Left lung (tissue), 10 donors: Measurements from ENCODE around the gene GRK1. TPM values are rescaled to one million over a fixed set of nuclear protein-coding genes. Genes with fewer than 3 reads are reported as not detected.

Experiments used
- ATAC-seq: fragments of 200-7000 bp; cut with Tn5 transposase; one replicate; pipeline ENCODE4 v1.9.1; 2020; ENCODE audit warnings: moderate library complexity
- DNase-seq, 4 donors: peaks; one replicate each; pipeline ENCODE4 v3.0.0-alpha.2; 2013 to 2020
- H3K27ac ChIP-seq, 2 donors: fragments of 200-600 bp; sonication (generic) in 1 of 2; one replicate each; pipeline versions ENCODE4 v1.5.0 to v1.8.0; 2020 to 2021
- H3K27me3 ChIP-seq, 2 donors: fragments of 200-600 bp; sonication (generic) in 1 of 2; one replicate each; pipeline versions ENCODE4 v1.5.0 to v1.8.0; 2020 to 2021
- H3K36me3 ChIP-seq, 2 donors: fragments of 200-600 bp; sonication (generic) in 1 of 2; one replicate each; pipeline versions ENCODE4 v1.5.0 to v1.8.0; 2020 to 2021
- H3K4me1 ChIP-seq, 2 donors: fragments of 200-600 bp; one replicate each; pipeline ENCODE4 v1.8.0; 2021
- H3K4me3 ChIP-seq, 2 donors: fragments of 200-600 bp; sonication (generic) in 1 of 2; one replicate each; pipeline versions ENCODE4 v1.5.0 to v1.8.0; 2020 to 2021; ENCODE audit warnings: mild to moderate bottlenecking in 1 of 2
- H3K9me3 ChIP-seq, 2 donors: fragments of 200-600 bp; sonication (generic) in 1 of 2; one replicate each; pipeline versions ENCODE4 v1.5.0 to v1.8.0; 2020 to 2021
- intact Hi-C, 2 donors: fragments of 100-400 bp; cut with DNase I; formaldehyde crosslinking; loops; one replicate each; pipeline versions ENCODE4 v1.11.2 to v1.14.2; 2022
- polyA plus RNA-seq, 6 donors: library from polyadenylated mRNA; unstranded; fragments of 120-200 nt; gene quantifications; one replicate each; pipeline ENCODE4 v1.2.1, GENCODE V29; 2013; ENCODE audit not compliant: insufficient read length in 6 of 6
- total RNA-seq, 2 donors: library from RNA; stranded (reverse); fragmentation: NEBNext Ultra II Directional; extraction: Animal tissue kit (Norgen Biotek cat#: 25700); gene quantifications; one replicate each; pipeline ENCODE4 v1.2.1, GENCODE V29; 2021
- TF ChIP-seq, protein P1 (sequence below), 2 donors: fragments of 200-600 bp; sonication (generic) in 1 of 2; IDR thresholded peaks; one replicate each; pipeline versions ENCODE4 v1.5.0 to v1.8.0; 2021; ENCODE audit warnings: antibody characterized with exemption in 2 of 2
- donor health status: DM: no; HTN: yes; CAD: no.
- donor health status: DM: no; HTN: no; CAD: no.

The GRK1 gene
- total and polyA plus RNA-seq, 8 donors: 0.21 to 3.1 (median 1.2) TPM; not detected in 1

DNA sequence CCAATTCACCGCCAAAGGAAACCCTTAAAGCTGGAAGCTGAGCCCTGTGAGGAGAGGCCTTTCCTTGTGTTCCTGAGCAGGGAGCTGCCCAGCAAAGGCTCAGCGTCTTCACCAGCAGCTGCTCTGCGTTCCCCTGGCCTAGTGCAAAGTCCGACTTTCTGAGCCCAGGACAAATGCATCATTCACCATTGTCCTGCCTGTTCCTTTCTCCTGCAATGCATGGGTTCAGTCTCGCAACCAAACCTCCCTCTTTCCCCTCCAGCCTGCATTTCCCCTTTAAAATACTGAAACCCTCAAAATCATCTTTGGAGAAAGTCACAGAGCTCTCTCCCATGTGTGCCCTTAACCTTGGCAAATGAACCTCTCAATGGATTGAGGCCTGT, 79.1 kb downstream of the GRK1 start:
- H3K9me3 ChIP-seq: no peaks in the 10 kb centered on the region
- H3K36me3 ChIP-seq: no peaks in the 10 kb centered on the region
- peaks cover 0 to 22% of the 10 kb centered on the region in 2 donors for H3K27me3 ChIP-seq
- DNase-seq (no peak), ATAC-seq (no peak)
- intact Hi-C loops: no loop called here
- no peak overlapping the region for H3K27ac ChIP-seq
- H3K4me1 ChIP-seq: peaks cover 0 to 21% of the 10 kb centered on the region in 2 donors
- TF ChIP-seq, protein P1, sequence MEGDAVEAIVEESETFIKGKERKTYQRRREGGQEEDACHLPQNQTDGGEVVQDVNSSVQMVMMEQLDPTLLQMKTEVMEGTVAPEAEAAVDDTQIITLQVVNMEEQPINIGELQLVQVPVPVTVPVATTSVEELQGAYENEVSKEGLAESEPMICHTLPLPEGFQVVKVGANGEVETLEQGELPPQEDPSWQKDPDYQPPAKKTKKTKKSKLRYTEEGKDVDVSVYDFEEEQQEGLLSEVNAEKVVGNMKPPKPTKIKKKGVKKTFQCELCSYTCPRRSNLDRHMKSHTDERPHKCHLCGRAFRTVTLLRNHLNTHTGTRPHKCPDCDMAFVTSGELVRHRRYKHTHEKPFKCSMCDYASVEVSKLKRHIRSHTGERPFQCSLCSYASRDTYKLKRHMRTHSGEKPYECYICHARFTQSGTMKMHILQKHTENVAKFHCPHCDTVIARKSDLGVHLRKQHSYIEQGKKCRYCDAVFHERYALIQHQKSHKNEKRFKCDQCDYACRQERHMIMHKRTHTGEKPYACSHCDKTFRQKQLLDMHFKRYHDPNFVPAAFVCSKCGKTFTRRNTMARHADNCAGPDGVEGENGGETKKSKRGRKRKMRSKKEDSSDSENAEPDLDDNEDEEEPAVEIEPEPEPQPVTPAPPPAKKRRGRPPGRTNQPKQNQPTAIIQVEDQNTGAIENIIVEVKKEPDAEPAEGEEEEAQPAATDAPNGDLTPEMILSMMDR (IDR thresholded peaks at IDR 0.05): no peak
- no peak overlapping the region for H3K4me3 ChIP-seq

DNA sequence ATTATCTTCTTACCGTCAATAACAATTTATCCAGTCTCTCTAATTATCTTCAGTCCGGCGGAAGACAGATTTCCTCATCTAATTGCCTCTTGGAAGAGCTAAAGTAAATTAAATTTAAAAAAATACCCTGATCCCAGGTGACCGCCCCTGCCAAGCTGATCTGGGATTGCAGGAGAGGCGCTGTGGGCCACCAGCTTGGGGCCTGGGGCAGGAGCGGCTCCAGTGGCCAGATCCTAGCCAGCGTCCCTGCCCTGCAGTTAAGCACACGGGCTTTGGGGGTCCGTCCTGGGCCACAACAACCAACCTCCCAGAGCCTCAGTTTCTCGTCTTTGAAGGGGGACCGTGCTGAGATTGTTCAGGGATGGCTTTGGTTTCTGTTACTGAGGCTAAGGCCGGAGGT, 79.7 kb downstream of the GRK1 start:
- ATAC-seq (no peak), DNase-seq (peak in 1 of 4 donors; percentile 60)
- H3K4me1 ChIP-seq: peaks cover 0 to 16% of the 10 kb centered on the region in 2 donors
- TF ChIP-seq, protein P1 (IDR thresholded peaks at IDR 0.05): no peak
- H3K4me3 ChIP-seq: no peak overlapping the region
- H3K36me3 ChIP-seq: no peaks in the 10 kb centered on the region
- H3K27me3 ChIP-seq: peaks cover 0 to 18% of the 10 kb centered on the region in 2 donors
- intact Hi-C loops: no loop called here
- H3K9me3 ChIP-seq: no peaks in the 10 kb centered on the region
- H3K27ac ChIP-seq: no peak overlapping the region

DNA sequence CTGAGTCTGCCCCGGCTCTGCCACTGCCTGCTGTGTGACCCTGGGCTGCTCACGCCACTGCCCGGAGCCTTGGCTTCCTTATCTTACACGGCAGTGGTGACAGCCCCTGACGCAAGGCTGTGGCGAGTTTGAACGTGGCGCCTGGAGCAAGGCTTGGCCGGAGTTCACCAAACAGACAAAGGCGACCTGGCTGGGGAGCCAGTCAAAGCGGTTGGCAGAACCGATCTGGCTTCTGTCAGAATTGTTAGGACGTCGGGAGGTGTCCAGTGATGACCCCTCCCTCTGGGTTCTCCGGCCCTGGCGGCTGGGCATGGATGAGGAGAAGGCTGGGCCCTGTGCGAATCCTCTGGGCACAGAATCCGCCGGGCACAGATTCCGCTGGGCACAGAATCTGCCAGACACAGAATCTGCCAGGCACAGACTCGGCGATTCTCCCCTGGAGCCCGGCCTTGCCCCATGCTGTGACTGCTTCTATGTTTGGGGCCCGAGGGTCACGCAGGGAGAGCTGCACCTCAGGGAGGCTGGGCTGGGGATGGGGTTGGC, 80.3 kb downstream of the GRK1 start:
- Histone ChIP-seq H3K27ac (no peak overlapping the region), H3K4me3 (no peak overlapping the region), H3K36me3 (no peaks in the 10 kb centered on the region), H3K4me1 (peaks cover 0 to 9% of the 10 kb centered on the region in 2 donors), H3K9me3 (no peaks in the 10 kb centered on the region), H3K27me3 (peaks cover 0 to 12% of the 10 kb centered on the region in 2 donors)
- TF ChIP-seq, protein P1 (IDR thresholded peaks at IDR 0.05): no peak
- no peak for ATAC-seq
- DNase-seq: peak in 1 of 4 donors; percentile 75
- intact Hi-C loops: no loop called here

DNA sequence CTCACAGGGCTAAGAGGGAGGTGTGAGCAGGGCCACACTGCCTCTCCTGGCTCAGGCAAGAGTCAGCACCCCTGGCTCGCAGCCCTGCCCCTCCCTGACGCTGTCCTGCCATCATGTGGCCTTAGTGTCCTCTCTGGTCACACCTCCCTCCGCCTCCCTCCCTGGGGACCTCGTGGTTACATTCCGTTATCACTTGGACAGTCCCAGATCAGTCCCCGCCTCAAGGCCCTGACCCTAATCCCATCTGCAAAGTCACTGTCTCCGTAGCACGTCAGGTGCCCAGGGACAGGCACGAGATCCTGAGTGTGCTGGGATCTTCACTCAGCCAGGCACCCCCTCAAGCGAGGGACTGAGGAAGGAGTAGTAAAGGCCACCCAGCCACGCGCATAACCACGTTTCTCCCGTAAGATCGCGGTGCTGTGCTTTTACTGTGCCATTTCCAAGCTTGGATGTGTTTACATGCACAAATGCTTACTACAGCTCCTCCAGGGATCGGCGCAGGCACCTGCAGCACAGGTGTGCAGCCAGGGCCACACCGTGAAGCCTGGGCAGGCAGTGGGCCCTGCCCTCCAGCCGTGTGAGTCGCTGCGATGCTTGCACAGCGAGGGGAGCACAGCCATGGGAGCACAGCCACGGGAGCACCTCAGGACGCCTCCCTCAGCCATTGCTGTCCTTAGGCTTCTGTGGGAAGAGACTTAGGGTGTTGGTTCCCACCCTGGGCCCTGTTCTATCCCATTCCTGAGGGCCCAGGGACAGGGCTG, 81.3 kb downstream of the GRK1 start:
- ATAC-seq (no peak), DNase-seq (peak in 1 of 4 donors; percentile 53)
- Histone ChIP-seq H3K4me1 (no peaks in the 10 kb centered on the region), H3K4me3 (no peak overlapping the region), H3K27ac (no peak overlapping the region), H3K36me3 (no peaks in the 10 kb centered on the region), H3K27me3 (peaks cover 0 to 3% of the 10 kb centered on the region in 2 donors), H3K9me3 (no peaks in the 10 kb centered on the region)
- intact Hi-C loops: no loop called here
- TF ChIP-seq, protein P1 (IDR thresholded peaks at IDR 0.05): no peak

DNA sequence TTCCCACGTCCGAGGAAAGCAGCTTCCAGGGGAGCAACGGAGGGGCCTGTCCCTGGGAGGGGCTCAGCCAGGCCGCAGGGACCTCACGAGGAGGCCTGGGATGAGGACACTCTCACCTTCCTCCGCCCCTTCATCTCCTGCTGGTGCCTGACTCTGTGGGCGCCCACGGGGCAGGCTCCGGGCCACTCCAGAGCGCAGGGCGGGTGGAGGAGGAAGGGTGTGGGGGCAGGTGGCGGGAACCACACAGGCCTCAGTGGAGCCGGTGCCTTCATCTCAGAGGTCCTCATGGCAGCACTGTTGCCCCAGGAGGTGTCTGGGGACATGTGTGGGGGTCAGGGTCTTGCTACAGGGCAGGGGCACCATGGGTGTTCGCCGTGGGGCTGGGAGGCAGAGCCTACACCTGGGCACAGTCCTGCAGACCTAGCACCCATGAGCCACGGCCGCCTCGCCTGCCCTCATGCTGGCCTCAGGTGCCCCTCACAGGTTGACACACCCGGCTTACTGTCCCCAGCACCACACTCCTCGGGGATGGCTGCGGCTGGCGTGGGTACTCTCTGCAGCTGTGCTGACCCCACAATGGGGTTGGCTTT, 81.9 kb downstream of the GRK1 start:
- intact Hi-C loops: no loop called here
- H3K36me3 ChIP-seq: no peaks in the 10 kb centered on the region
- H3K4me3 ChIP-seq: no peak overlapping the region
- TF ChIP-seq, protein P1 (IDR thresholded peaks at IDR 0.05): no peak
- ATAC-seq (no peak), DNase-seq (peak in 1 of 4 donors; percentile 71)
- no peaks in the 10 kb centered on the region for H3K4me1 ChIP-seq
- no peaks in the 10 kb centered on the region for H3K27me3 ChIP-seq
- no peaks in the 10 kb centered on the region for H3K9me3 ChIP-seq
- H3K27ac ChIP-seq: no peak overlapping the region
